AG04449 (cell line): Measurements from ENCODE around the gene CRTAC1.

Experiments used
- CTCF ChIA-PET: fragments of 350-600 bp; formaldehyde crosslinking; extraction: SDS; loops from one replicate; lab custom pipeline; 2021; ENCODE audit warnings: antibody characterized with exemption; lab: Yijun Ruan, JAX
- POLR2A ChIA-PET: fragments of 400-600, 350-600 bp; formaldehyde crosslinking; extraction: SDS; loops from one replicate; lab custom pipeline; 2020; ENCODE audit warnings: antibody characterized with exemption, inconsistent platforms; lab: Yijun Ruan, JAX
- DNase-seq: peaks from one replicate; pipeline ENCODE4 v3.0.0-alpha.2; 2010; ENCODE audit warnings: low read depth, low spot score
- H3K4me3 ChIP-seq: 2 replicates; pipeline ENCODE4 v1.5.1; 2011; ENCODE audit warnings: low read depth, mild to moderate bottlenecking, control low read depth, low read length
- CTCF ChIP-seq: IDR thresholded peaks from one replicate; pipeline ENCODE4 v1.5.1; 2011; ENCODE audit warnings: mild to moderate bottlenecking, moderate library complexity, low read length, control low read depth, inconsistent platforms; ENCODE audit not compliant: insufficient read depth; ENCODE audit errors: missing control alignments

The CRTAC1 gene

GRCh38 chr10:98013776-98014175 lies 16.6 kb downstream of the CRTAC1 start:
- no peak overlapping the region for H3K4me3 ChIP-seq
- ChIA-PET POLR2A (no interaction called here), CTCF (interaction anchor here (1.2 to 2.1 kb wide), 2 partner anchors 14 to 33 kb away, joined by 3 to 5 read pairs; no protein-coding TSS in a partner anchor)
- no peak for TF ChIP-seq CTCF
- DNase-seq: no peak

DNA sequence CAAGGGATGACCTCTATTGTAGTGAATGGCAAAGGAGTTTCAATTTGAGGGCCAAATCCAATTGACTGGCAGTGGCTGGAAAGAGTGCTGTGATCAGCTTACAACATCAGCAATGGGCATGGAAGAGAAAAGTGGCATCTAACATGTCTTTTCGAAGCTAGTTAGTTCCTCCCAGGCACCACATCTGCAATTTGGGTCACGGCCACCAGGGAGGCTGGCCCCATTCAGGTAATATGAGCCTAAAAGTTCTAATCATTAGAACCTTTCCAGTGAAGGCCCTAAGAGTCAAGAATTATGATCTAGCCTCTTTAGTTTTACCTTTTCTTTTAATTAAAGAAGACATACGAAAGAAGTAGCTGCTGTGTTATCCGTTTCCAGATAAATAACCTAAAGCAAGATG lies 17.3 kb downstream of the CRTAC1 start:
- no peak for DNase-seq
- no peak for TF ChIP-seq CTCF
- POLR2A ChIA-PET: no interaction called here
- H3K4me3 ChIP-seq: no peak overlapping the region
- CTCF ChIA-PET: interaction anchor here (1.2 to 2.1 kb wide), 2 partner anchors 15 to 33 kb away, joined by 3 to 5 read pairs; no protein-coding TSS in a partner anchor

DNA sequence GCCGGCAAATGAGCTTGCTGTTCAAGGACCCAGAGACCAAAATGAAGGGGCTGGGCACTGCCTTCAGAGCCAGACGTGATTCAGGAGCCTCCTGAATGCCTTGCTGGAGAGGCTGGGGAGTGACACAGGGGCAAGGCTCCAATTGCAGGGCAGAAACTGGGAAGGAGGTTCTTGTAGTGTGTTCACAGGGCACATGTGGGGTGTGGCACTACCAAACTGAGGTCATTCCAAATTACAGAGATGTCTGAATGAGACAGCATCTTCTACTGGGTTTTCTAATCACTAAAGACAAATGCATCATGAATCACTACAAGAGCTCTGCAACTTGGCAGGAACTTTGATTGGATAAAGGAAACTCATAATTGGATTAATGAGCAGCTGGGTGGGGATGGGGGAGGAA lies 17.8 kb downstream of the CRTAC1 start:
- no peak for DNase-seq
- H3K4me3 ChIP-seq: no peak overlapping the region
- no peak for TF ChIP-seq CTCF
- CTCF ChIA-PET: no interaction called here
- POLR2A ChIA-PET: no interaction called here

DNA sequence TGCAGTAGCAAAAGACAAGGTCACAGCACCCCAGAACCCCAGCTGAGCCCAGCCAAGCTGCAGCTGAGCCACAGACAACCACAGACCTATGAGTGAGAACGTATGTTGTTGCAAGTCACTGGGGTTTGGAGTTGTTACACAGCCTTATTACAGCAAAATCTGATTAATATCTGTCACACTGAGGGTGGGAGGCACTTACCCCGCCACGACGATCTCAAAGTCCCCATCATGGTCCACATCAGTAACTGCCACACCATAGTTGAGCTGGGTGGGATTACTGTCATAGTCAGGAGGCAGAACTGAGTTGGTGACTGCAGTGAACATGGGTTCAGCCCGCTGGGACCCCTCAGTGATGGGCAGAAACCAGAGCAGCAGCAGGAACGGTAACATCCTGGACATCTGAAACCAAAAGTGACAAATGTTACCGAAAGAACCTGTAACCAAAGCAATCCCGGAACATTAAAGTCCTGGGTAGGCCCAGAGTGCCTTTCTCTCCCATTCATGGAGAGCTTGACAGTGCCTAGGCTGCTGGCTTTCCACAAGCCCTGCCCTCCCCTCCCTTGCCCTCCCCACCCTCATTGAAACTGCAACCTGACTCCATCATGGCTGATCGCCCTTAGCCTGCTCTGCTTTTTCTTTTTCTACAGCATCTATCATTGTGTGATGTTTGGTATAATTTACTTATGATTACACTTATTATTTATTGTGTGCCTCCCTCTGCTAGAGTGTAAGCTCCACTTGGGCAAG lies 19.3 kb downstream of the CRTAC1 start:
- ChIA-PET POLR2A (no interaction called here), CTCF (no interaction called here)
- no peak overlapping the region for H3K4me3 ChIP-seq
- TF ChIP-seq CTCF: no peak
- DNase-seq: no peak

DNA sequence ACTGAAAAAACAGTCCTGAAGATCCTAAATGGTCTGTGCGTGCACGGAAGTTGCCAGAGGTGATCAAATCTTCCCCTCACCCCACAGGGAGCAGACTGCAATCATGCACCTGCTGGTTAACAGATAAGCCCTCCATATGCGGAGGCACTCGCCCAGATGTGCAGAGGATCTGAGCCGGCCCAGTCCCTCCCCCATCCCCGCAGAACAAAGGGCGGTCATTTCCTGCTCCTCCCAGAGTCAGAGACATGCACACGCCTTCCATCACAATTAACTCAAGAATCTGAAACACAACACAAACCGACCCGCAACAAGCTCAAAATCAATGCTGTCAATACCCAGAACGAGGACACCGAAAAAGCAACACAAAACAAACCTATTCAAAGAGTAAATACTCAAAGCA lies 24.2 kb downstream of the CRTAC1 start:
- H3K4me3 ChIP-seq: no peak overlapping the region
- TF ChIP-seq CTCF: no peak
- DNase-seq: no peak
- POLR2A ChIA-PET: no interaction called here
- CTCF ChIA-PET: interaction anchor here (0.8 kb wide), 1 partner anchor 92 kb away, joined by 3 read pairs; no protein-coding TSS in a partner anchor

GRCh38 chr10:98001736-98002135 lies 28.7 kb downstream of the CRTAC1 start:
- ChIA-PET CTCF (no interaction called here), POLR2A (no interaction called here)
- TF ChIP-seq CTCF: no peak
- DNase-seq: no peak
- no peak overlapping the region for H3K4me3 ChIP-seq
